ENCODE measurements around the gene CNOT11. TPM values are rescaled to one million over a fixed set of nuclear protein-coding genes. Genes with fewer than 3 reads are reported as not detected.
"Not testable (repeated sequence)": the region's sequence is repeated elsewhere in the genome, so short reads cannot be mapped to it uniquely, and the experiment has no call there.

The CNOT11 gene
- total RNA-seq: 51.3 and 62.9 TPM in 2 replicates

DNA sequence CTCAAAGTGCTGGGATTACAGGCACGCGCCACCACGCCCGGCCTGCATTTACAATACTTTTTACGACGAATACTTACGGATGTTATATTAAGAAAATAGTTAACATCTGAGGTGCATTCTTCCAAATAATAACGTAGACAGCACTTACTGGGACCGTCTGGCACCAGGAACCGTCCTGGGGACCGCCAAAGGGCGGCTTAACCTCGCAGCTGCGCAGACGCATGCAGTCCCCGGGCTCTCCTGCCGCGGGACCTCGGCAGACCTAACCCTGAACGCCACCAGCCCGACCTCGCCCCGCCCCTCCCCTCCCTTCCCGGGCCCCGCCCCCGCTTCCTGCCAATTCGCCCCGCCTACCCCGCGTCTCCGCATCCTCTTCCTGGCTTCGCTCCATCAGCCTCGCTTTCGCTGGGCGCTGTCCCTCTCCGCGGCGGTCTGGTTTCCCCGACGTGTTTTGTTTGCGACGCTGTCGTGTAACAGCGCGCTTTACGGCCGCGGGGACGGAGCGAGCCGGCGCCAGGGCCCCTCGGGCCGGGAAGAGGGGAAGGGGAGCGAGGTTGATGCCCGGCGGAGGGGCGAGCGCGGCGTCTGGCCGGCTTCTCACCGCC lies at the start of gene CNOT11:
CNOT11 (plus strand) TSS at position 479 of the 605 bp plus-strand sequence; CDS start at position 558, 79 bp downstream.
- Histone ChIP-seq H3K36me3 (ENCODE audit: control insufficient read depth, insufficient read depth, low read length) (no peaks in the 10 kb centered on the region), H3K27me3 (ENCODE audit: control insufficient read depth, insufficient read depth, low read length) (no peaks in the 10 kb centered on the region), H3K4me3 (ENCODE audit: low read depth, low read length) (peak within 1 kb of the TSS; percentile 82)
- peak; percentile 86 for DNase-seq (ENCODE audit: low read depth)
- TF ChIP-seq, protein P1, sequence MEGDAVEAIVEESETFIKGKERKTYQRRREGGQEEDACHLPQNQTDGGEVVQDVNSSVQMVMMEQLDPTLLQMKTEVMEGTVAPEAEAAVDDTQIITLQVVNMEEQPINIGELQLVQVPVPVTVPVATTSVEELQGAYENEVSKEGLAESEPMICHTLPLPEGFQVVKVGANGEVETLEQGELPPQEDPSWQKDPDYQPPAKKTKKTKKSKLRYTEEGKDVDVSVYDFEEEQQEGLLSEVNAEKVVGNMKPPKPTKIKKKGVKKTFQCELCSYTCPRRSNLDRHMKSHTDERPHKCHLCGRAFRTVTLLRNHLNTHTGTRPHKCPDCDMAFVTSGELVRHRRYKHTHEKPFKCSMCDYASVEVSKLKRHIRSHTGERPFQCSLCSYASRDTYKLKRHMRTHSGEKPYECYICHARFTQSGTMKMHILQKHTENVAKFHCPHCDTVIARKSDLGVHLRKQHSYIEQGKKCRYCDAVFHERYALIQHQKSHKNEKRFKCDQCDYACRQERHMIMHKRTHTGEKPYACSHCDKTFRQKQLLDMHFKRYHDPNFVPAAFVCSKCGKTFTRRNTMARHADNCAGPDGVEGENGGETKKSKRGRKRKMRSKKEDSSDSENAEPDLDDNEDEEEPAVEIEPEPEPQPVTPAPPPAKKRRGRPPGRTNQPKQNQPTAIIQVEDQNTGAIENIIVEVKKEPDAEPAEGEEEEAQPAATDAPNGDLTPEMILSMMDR (IDR thresholded peaks at IDR 0.05; ENCODE audit: insufficient read depth, low read length, poor library complexity, severe bottlenecking): no peak

DNA sequence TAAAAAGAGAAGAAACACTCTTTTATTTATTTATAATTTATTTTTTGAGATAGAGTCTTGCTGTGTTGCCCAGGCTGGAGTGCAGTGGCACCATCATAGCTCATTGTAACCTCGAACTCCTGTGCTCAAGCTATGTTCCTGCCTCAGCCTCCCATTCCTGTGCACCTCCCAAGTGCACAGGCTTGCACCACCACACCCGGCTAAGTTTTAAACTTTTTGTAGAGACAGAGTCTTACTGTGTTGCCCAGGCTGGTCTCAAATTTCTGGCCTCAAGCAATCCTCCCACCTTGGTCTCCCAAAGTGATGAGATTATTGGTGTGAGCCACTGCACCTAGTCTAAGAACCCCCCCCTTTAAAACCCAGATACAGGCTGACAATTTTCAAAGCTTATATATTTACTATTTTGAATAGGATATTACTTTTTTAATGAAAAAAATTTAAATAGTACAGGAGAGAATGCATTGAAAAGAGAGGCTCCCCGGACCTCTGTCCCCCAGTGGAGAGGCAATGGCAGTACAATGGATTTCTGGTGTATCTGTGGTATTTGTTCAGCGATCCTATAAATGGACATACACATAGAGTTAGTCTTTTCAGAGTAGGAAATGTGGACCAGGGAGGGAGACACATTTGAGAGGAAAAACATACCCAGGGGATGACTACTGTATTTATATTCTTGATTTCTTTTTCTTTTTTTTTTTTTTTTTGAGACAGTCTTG lies 48.1 kb upstream of the CNOT11 start:
- H3K36me3 ChIP-seq (ENCODE audit: control insufficient read depth, insufficient read depth, low read length): no peaks in the 10 kb centered on the region
- no peaks in the 10 kb centered on the region for H3K27me3 ChIP-seq (ENCODE audit: control insufficient read depth, insufficient read depth, low read length)
- H3K4me3 ChIP-seq (ENCODE audit: low read depth, low read length): no peak overlapping the region
- TF ChIP-seq, protein P1 (IDR thresholded peaks at IDR 0.05; ENCODE audit: insufficient read depth, low read length, poor library complexity, severe bottlenecking): peak; percentile 10
- DNase-seq (ENCODE audit: low read depth): no peak

DNA sequence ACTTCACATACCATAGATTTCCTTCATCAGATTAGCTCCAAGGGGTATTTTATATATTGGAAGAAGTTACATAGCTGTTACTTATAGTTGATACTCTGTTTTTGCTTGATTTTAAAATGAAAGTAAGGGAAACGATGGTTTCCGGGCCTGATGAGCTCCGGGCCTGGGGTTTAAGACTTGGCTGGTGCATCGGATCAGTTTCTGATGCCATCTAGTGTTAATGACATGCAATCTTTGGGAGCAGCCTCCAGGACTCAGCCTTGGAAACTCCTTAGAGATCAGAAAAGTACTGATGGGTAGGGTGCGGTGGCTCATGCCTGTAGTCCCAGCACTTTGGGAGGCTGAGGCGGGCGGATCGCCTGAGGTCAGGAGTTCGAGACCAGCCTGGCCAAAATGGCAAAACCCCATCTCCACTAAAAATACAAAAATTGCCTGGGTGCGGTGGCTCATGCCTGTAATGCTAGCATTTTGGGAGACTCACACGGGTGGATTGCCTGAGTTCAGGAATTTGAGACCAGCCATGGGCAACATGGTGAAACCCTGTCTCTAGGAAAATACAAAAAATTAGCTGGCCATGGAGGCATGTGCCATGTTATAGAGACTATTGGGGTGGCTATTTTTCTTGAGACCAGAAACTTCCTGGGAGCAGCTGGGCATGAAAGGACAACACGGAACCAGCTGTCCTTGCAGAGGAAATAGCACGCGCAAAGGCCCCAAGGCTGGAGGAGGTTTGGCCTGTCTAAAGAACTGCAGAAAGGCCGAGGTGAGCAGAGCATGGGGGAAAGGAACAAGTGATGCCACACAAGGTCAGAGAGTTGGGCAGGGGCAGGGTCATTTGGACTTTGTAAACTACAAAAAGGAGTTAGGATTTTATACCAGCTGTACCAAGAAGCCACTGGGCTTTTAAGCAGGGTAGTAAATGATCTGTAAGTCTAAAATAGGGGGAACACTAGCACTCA lies 46.9 kb upstream of the CNOT11 start:
- TF ChIP-seq, protein P1 (IDR thresholded peaks at IDR 0.05; ENCODE audit: insufficient read depth, low read length, poor library complexity, severe bottlenecking): peak; percentile 64
- no peaks in the 10 kb centered on the region for H3K27me3 ChIP-seq (ENCODE audit: control insufficient read depth, insufficient read depth, low read length)
- no peaks in the 10 kb centered on the region for H3K36me3 ChIP-seq (ENCODE audit: control insufficient read depth, insufficient read depth, low read length)
- DNase-seq (ENCODE audit: low read depth): peak; percentile 54
- no peak overlapping the region for H3K4me3 ChIP-seq (ENCODE audit: low read depth, low read length)

DNA sequence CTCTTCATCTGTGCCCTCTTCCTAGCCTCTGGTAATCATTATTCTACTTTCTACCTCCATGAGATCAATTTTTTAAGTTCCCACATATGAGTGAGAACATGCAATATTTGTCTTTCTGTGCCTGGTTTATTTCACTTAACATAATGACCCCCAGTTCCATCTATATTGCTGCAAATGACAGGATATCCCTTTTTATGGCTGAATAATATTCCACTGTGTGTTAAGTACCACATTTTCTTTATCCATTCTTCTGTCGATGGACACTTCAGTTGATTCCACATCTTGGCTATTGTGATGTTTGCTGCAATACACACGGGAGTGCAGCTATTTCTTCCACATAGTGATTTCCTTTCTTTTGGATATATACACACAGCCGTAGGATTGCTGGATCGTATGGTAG lies 43.9 kb upstream of the CNOT11 start:
- DNase-seq (ENCODE audit: low read depth): no peak
- Histone ChIP-seq H3K27me3 (ENCODE audit: control insufficient read depth, insufficient read depth, low read length) (no peaks in the 10 kb centered on the region), H3K4me3 (ENCODE audit: low read depth, low read length) (no peak overlapping the region), H3K36me3 (ENCODE audit: control insufficient read depth, insufficient read depth, low read length) (no peaks in the 10 kb centered on the region)
- TF ChIP-seq, protein P1 (IDR thresholded peaks at IDR 0.05; ENCODE audit: insufficient read depth, low read length, poor library complexity, severe bottlenecking): no peak

DNA sequence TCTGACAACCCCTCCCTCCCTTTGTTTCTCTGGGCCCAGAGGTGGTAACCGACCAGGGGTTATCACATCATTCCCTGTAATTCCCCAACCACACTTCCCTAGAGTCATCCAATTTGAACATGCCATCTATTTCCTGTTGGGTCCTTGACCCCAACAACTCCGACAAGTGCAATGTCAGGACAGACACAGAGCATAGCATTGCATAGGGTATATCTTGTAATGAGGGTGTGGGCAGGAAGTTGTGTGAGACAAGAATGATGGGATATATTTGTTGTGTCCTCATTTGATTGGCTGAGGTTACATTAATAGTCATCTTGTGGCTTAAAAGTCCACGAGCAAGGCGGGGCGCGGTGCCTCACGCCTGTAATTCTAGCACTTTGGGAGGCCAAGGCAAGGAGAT lies 33.4 kb upstream of the CNOT11 start:
- no peak for DNase-seq (ENCODE audit: low read depth)
- Histone ChIP-seq H3K4me3 (ENCODE audit: low read depth, low read length) (no peak overlapping the region), H3K36me3 (ENCODE audit: control insufficient read depth, insufficient read depth, low read length) (no peaks in the 10 kb centered on the region), H3K27me3 (ENCODE audit: control insufficient read depth, insufficient read depth, low read length) (no peaks in the 10 kb centered on the region)
- TF ChIP-seq, protein P1 (IDR thresholded peaks at IDR 0.05; ENCODE audit: insufficient read depth, low read length, poor library complexity, severe bottlenecking): no peak

DNA sequence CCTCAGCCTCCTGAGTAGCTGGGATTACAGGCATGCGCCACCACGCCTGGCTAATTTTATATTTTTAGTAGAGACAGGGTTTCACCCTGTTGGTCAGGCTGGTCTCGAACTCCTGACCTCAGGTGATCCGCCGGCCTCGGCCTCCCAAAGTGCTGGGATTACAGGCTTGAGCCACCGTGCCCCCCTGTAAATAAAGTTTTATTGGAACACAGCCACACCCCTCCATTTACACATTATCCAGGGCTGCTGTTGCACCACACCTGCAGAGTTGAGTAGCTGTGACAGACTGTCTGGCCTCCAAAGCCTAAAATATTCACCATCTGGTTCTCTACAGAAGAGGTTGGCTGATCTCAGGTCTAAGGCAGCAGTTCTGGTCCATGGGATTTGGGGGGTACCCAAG lies 32.6 kb upstream of the CNOT11 start:
- not testable (repeated sequence) for DNase-seq (ENCODE audit: low read depth); H3K27me3 ChIP-seq (ENCODE audit: control insufficient read depth, insufficient read depth, low read length); H3K36me3 ChIP-seq (ENCODE audit: control insufficient read depth, insufficient read depth, low read length); H3K4me3 ChIP-seq (ENCODE audit: low read depth, low read length)

All from kidney epithelial cell (primary cell).